Activated B cell treated with CpG ODN at 0.5 μM for 24 hours (primary cell): ENCODE results near the gene BTBD19. TPM values are rescaled to one million over a fixed set of nuclear protein-coding genes. Genes with fewer than 3 reads are reported as not detected.

Experiments used
- ATAC-seq: fragments of 200-7000 bp; cut with Tn5 transposase; one replicate; pipeline ENCODE4 v1.10.0; 2021; ENCODE audit warnings: low read depth, mild to moderate bottlenecking, moderate library complexity
- CTCF ChIA-PET: fragments of 350-600 bp; sonication (Branson Sonifier 250); formaldehyde crosslinking; loops from one replicate; lab custom pipeline; 2021; ENCODE audit warnings: antibody characterized with exemption; lab: Charles Lee
- POLR2A ChIA-PET: fragments of 350-600 bp; sonication (Branson Sonifier 250); formaldehyde crosslinking; loops from one replicate; lab custom pipeline; 2021; ENCODE audit warnings: antibody characterized with exemption; lab: Charles Lee
- DNase-seq: peaks from one replicate; pipeline ENCODE4 v3.0.0; 2022
- H3K27ac Mint-ChIP-seq: one replicate; pipeline ENCODE4 v1.8.0; 2020; ENCODE audit warnings: mixed read lengths
- H3K27me3 Mint-ChIP-seq: one replicate; pipeline ENCODE4 v1.8.0; 2021; ENCODE audit warnings: mixed read lengths
- H3K36me3 Mint-ChIP-seq: one replicate; pipeline ENCODE4 v1.8.0; 2021; ENCODE audit warnings: low read depth, mixed read lengths
- H3K4me1 Mint-ChIP-seq: one replicate; pipeline ENCODE4 v1.8.0; 2021; ENCODE audit warnings: mixed read lengths
- H3K4me3 Mint-ChIP-seq: one replicate; pipeline ENCODE4 v1.8.0; 2020; ENCODE audit warnings: mild to moderate bottlenecking, mixed read lengths
- H3K9me3 Mint-ChIP-seq: one replicate; pipeline ENCODE4 v1.8.0; 2020; ENCODE audit warnings: mixed read lengths
- intact Hi-C: fragments of 100-400 bp; cut with micrococcal nuclease; formaldehyde crosslinking; loops from one replicate; pipeline ENCODE4 v1.15.1; 2024
- total RNA-seq: library from RNA; stranded (reverse); gene quantifications from 2 replicates; pipeline ENCODE4 v1.2.3, GENCODE V29; 2022
- TF ChIP-seq, protein P1 (sequence below): fragments of 200-600 bp; IDR thresholded peaks from one replicate; pipeline ENCODE4 v1.8.0; 2022; ENCODE audit warnings: antibody characterized with exemption, mild to moderate bottlenecking

Gene BTBD19
- total RNA-seq, 1 donor from 2014 or later, result 27.6 TPM

DNA sequence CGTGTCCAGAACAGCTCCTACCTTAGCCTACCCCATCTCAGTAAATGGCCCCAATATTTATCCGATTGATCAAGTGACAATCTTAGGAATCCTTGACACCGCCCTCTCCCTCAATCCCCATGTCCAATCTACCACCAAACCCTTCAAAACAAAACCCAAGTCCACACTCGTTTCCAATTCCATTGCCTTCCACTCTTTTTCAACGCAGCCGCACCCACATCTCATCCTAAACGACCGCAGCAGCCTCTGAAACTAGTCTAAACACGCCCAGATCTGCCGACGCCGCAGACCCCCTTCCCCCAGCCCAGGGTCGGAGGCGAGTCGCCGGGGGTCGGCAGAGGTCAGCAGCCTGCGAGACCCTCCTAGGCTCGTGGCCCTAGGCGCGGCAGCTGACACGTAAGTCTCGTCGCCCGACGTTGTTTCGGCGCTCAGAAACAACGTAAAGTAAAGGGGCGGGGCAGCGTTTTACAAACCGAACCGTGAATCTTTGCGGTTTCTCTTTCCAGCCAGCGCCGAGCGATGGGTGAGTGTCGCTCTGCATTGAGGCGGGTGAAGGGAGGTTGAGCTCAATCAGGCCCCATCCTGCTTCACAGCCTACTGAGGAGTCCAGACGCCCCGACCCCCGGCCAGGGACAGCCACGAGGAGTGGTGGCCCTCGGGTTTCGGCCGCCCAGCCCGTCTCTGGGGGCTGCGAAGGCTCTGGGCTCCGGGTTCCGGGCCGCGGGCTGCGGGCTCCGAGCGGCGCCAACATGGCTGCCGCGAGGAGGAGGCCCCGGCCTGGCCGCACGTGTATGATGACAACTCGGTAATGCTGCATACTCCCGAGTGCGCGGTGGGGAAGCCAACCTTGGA lies 33.0 kb upstream of the BTBD19 start, which contains the start of gene RPS8:
Gene RPS8 (plus strand): TSS at position 463 of the 852 bp plus-strand sequence. CDS start 57 bp downstream, at position 520.
- Mint-ChIP-seq H3K4me3 (peak within 1 kb of the TSS; percentile 98), H3K27me3 (no peaks in the 10 kb centered on the region), H3K9me3 (no peaks in the 10 kb centered on the region), H3K27ac (peak within 1 kb of the TSS; percentile 99), H3K36me3 (peaks cover 50% of the 10 kb centered on the region), H3K4me1 (peaks cover 40% of the 10 kb centered on the region)
- intact Hi-C loops, result loop anchor here (1.0 to 2.0 kb wide), 5 partner anchors 11 to 53 kb away; partner anchors contain the start of genes KIF2C and RNU5D-1
- TF ChIP-seq, protein P1, sequence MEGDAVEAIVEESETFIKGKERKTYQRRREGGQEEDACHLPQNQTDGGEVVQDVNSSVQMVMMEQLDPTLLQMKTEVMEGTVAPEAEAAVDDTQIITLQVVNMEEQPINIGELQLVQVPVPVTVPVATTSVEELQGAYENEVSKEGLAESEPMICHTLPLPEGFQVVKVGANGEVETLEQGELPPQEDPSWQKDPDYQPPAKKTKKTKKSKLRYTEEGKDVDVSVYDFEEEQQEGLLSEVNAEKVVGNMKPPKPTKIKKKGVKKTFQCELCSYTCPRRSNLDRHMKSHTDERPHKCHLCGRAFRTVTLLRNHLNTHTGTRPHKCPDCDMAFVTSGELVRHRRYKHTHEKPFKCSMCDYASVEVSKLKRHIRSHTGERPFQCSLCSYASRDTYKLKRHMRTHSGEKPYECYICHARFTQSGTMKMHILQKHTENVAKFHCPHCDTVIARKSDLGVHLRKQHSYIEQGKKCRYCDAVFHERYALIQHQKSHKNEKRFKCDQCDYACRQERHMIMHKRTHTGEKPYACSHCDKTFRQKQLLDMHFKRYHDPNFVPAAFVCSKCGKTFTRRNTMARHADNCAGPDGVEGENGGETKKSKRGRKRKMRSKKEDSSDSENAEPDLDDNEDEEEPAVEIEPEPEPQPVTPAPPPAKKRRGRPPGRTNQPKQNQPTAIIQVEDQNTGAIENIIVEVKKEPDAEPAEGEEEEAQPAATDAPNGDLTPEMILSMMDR, result no peak
- ATAC-seq, result peak; percentile 82
- DNase-seq, result peak; percentile 84
- CTCF ChIA-PET, result interaction anchor here (0.6 to 2.1 kb wide), 8 partner anchors 9 to 63 kb away, joined by 3 to 10 read pairs (median 3); partner anchors contain the start of genes PLK3 and RNU5D-1
- POLR2A ChIA-PET, result interaction anchor here (0.5 to 6.3 kb wide), 46 partner anchors 9 to 808 kb away, joined by 3 to 149 read pairs (median 6); partner anchors contain the start of genes AKR1A1, ARMH1, BEST4 and BTBD19

DNA sequence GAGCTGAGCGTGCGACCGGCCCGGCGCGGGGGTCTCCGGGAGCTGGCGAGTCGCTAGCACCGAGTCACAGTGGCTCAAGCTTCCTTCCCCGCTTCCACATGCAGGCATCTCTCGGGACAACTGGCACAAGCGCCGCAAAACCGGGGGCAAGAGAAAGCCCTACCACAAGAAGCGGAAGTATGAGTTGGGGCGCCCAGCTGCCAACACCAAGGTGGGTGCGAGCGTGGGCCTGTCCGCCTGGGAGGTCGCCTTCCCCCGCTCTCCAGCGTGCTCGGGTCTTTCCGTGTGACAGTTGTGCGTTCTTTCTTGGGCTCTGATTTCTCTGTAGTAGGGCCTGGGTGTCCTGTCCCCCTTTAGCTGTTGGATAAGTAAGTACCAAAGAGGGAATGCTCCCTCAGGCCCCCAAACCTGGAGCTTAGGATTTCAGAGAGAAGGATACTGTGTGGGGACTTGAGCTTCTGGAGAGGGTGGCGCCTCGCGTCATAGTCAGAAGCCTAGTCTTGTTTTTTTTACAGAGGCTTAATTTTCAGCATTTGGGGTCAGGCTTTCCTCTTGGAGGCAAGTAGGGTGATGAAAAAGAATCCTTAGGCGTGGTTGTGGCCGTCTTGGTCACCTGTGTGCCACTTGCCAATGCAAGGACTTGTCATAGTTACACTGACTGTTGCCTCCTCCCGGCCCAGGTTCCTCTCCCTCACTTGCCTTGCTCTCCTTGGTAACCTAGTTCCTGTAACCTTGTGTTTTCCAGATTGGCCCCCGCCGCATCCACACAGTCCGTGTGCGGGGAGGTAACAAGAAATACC lies 32.2 kb upstream of the BTBD19 start:
- Mint-ChIP-seq H3K36me3 (peaks cover 58% of the 10 kb centered on the region), H3K4me3 (peak overlapping the region; percentile 98), H3K4me1 (peaks cover 43% of the 10 kb centered on the region), H3K9me3 (no peaks in the 10 kb centered on the region), H3K27me3 (no peaks in the 10 kb centered on the region), H3K27ac (peak overlapping the region; percentile 99)
- no peak for DNase-seq
- ChIA-PET CTCF (interaction anchor here (0.7 to 2.1 kb wide), 5 partner anchors 8 to 54 kb away, joined by 3 to 10 read pairs (median 3); partner anchors contain the start of genes PLK3 and RNU5D-1), POLR2A (interaction anchor here (0.6 to 6.3 kb wide), 40 partner anchors 10 to 808 kb away, joined by 3 to 149 read pairs (median 7); partner anchors contain the start of genes AKR1A1, ARMH1, BEST4 and BTBD19)
- TF ChIP-seq, protein P1, result no peak
- peak; percentile 29 for ATAC-seq
- intact Hi-C loops, result loop anchor here (1.0 to 2.0 kb wide), 5 partner anchors 10 to 53 kb away; partner anchors contain the start of genes KIF2C and RNU5D-1

DNA sequence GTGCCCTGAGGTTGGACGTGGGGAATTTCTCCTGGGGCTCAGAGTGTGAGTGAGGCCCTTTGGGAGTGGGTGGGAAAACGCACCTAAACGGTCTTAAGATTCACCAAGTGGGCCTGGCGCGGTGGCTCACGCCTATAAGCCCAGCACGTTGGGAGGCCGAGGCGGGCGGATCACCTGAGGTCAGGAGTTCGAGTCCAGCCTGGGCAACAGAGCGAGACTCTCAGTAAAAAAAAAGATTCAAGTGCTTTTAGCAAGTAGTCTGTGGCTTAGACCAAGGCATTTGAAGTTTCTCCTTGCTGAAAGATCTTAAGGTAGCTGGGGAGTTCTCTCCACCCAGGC lies 31.6 kb upstream of the BTBD19 start:
- no peak for ATAC-seq
- no peaks in the 10 kb centered on the region for H3K9me3 Mint-ChIP-seq
- intact Hi-C loops, result no loop called here
- H3K4me3 Mint-ChIP-seq, result peak overlapping the region; percentile 98
- ChIA-PET CTCF (interaction anchor here (1.0 to 2.1 kb wide), 3 partner anchors 45 to 55 kb away, joined by 3 to 10 read pairs (median 5); partner anchors contain the start of gene RNU5D-1), POLR2A (interaction anchor here (1.1 to 6.3 kb wide), 17 partner anchors 9 to 563 kb away, joined by 3 to 149 read pairs (median 21); partner anchors contain the start of genes BEST4, BTBD19, DYNLT4 and HECTD3)
- H3K27me3 Mint-ChIP-seq, result no peaks in the 10 kb centered on the region
- H3K4me1 Mint-ChIP-seq, result peaks cover 43% of the 10 kb centered on the region
- H3K27ac Mint-ChIP-seq, result peak overlapping the region; percentile 99
- TF ChIP-seq, protein P1, result no peak
- no peak for DNase-seq
- H3K36me3 Mint-ChIP-seq, result peaks cover 64% of the 10 kb centered on the region

DNA sequence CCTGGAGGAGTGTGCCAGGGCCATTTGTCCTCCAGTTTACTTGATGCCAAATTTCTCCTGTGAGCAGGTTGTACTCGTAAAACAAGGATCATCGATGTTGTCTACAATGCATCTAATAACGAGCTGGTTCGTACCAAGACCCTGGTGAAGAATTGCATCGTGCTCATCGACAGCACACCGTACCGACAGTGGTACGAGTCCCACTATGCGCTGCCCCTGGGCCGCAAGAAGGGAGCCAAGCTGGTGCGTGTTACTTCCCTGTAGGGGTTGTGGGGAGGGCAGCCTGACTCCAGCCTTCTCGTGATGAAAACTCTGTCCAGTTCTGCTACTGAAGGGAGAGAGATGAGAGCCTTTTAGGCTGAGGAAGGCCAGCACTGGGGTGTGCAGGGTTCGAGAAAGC lies 30.8 kb upstream of the BTBD19 start:
- no peak for ATAC-seq
- no peak for DNase-seq
- Mint-ChIP-seq H3K27ac (peak overlapping the region; percentile 99), H3K27me3 (no peaks in the 10 kb centered on the region), H3K4me3 (peak overlapping the region; percentile 98), H3K36me3 (peaks cover 68% of the 10 kb centered on the region), H3K9me3 (no peaks in the 10 kb centered on the region), H3K4me1 (peaks cover 43% of the 10 kb centered on the region)
- TF ChIP-seq, protein P1, result no peak
- POLR2A ChIA-PET, result interaction anchor here (0.6 to 6.3 kb wide), 8 partner anchors 23 to 562 kb away, joined by 3 to 149 read pairs (median 32); partner anchors contain the start of genes MUTYH, PLK3, RNU5D-1 and TOE1
- intact Hi-C loops, result no loop called here
- CTCF ChIA-PET, result interaction anchor here (1.0 kb wide), 1 partner anchor 46 kb away, joined by 3 read pairs; no protein-coding TSS in a partner anchor
